ENCODE measurements around the gene PLEKHG5. TPM values are rescaled to one million over a fixed set of nuclear protein-coding genes. Genes with fewer than 3 reads are reported as not detected.
"Not testable (repeated sequence)": the region's sequence is repeated elsewhere in the genome, so short reads cannot be mapped to it uniquely, and the experiment has no call there.

The PLEKHG5 gene
- total RNA-seq, 6 donors from 2014 or later = 5.0 to 31.4 (median 12.6) TPM

- 85 to 89% methylated on average over 2 to 4 of the region's 4 CpGs for WGBS, 2 donors
- Histone ChIP-seq H3K4me3 (no peak overlapping the region), H3K36me3 (no peaks in the 10 kb centered on the region), H3K4me1 (peaks cover 26 to 50% (median 29%) of the 10 kb centered on the region in 4 donors), H3K9me3 (no peaks in the 10 kb centered on the region), H3K27me3 (peaks cover 0 to 4% (median 0%) of the 10 kb centered on the region in 4 donors), H3K27ac (no peak overlapping the region)
- ATAC-seq (ENCODE audit: low FRiP score in 2 of 2) = no peak
- no peak for DNase-seq
- TF ChIP-seq EP300 (IDR thresholded peaks at IDR 0.05) (no peak), POLR2A (IDR thresholded peaks at IDR 0.05) (no peak), CTCF (IDR thresholded peaks at IDR 0.05) (no peak), POLR2AphosphoS5 (IDR thresholded peaks at IDR 0.05) (no peak)
Observed at GRCh38 chr1:6494627-6495026, 3.2 kb upstream of the PLEKHG5 start.

GRCh38 chr1:6493834-6494223, 2.4 kb upstream of the PLEKHG5 start:
- H3K27me3 ChIP-seq; H3K4me3 ChIP-seq; DNase-seq; H3K9me3 ChIP-seq; H3K36me3 ChIP-seq; H3K27ac ChIP-seq; ATAC-seq (ENCODE audit: low FRiP score in 2 of 2): not testable (repeated sequence)
- WGBS, 2 donors = 89 to 97% methylated on average over 4 of the region's 4 CpGs
- H3K4me1 ChIP-seq = peaks cover 26 to 52% (median 30%) of the 10 kb centered on the region in 4 donors

- WGBS, 2 donors = 88 to 100% methylated on average over 1 to 10 of the region's 10 CpGs
Observed at GRCh38 chr1:6491966-6492365, 499 bp upstream of the PLEKHG5 start.

GRCh38 chr1:6491081-6491449, 402 bp downstream of the PLEKHG5 start:
- DNase-seq = no peak
- no peaks in the 10 kb centered on the region for H3K9me3 ChIP-seq
- H3K36me3 ChIP-seq = no peaks in the 10 kb centered on the region
- TF ChIP-seq POLR2AphosphoS5 (IDR thresholded peaks at IDR 0.05) = no peak
- no peak for TF ChIP-seq CTCF (IDR thresholded peaks at IDR 0.05)
- no peak for TF ChIP-seq EP300 (IDR thresholded peaks at IDR 0.05)
- TF ChIP-seq POLR2A (IDR thresholded peaks at IDR 0.05) = no peak
- H3K4me1 ChIP-seq = peaks cover 24 to 40% (median 28%) of the 10 kb centered on the region in 4 donors
- H3K4me3 ChIP-seq = peak overlapping the region in 3 of 4 donors; percentile 59 to 62 (median 62)
- peaks cover 0 to 3% (median 1%) of the 10 kb centered on the region in 4 donors for H3K27me3 ChIP-seq
- ATAC-seq (ENCODE audit: low FRiP score in 2 of 2) = no peak
- H3K27ac ChIP-seq = peak overlapping the region in 3 of 4 donors; percentile 74 to 79 (median 77)
- WGBS, 2 donors = 50 to 53% methylated on average over 5 to 6 of the region's 6 CpGs

More at GRCh38 chr1:6491966-6492365, 499 bp upstream of the PLEKHG5 start:
- TF ChIP-seq POLR2A (IDR thresholded peaks at IDR 0.05) (no peak), EP300 (IDR thresholded peaks at IDR 0.05) (no peak), CTCF (IDR thresholded peaks at IDR 0.05) (no peak), POLR2AphosphoS5 (IDR thresholded peaks at IDR 0.05) (no peak)
- Histone ChIP-seq H3K27ac (peak overlapping the region in 1 of 4 donors; percentile 11), H3K4me3 (no peak overlapping the region), H3K4me1 (peaks cover 20 to 40% (median 24%) of the 10 kb centered on the region in 4 donors), H3K27me3 (peaks cover 0 to 4% (median 0%) of the 10 kb centered on the region in 4 donors), H3K36me3 (no peaks in the 10 kb centered on the region), H3K9me3 (no peaks in the 10 kb centered on the region)
- ATAC-seq (ENCODE audit: low FRiP score in 2 of 2) = no peak
- peak in 1 of 2 donors; percentile 60 for DNase-seq

GRCh38 chr1:6490181-6491080, 1.0 kb downstream of the PLEKHG5 start:
- ATAC-seq (ENCODE audit: low FRiP score in 2 of 2) = peak; percentile 63 to 67
- Histone ChIP-seq H3K27ac (peak overlapping the region; percentile 18 to 79 (median 76)), H3K4me1 (peaks cover 31 to 46% (median 32%) of the 10 kb centered on the region in 4 donors), H3K27me3 (peaks cover 0 to 10% (median 4%) of the 10 kb centered on the region in 4 donors), H3K9me3 (no peaks in the 10 kb centered on the region), H3K4me3 (peak overlapping the region; percentile 33 to 62 (median 60)), H3K36me3 (no peaks in the 10 kb centered on the region)
- TF ChIP-seq POLR2AphosphoS5 (IDR thresholded peaks at IDR 0.05) (no peak), POLR2A (IDR thresholded peaks at IDR 0.05) (no peak), EP300 (IDR thresholded peaks at IDR 0.05) (no peak), CTCF (IDR thresholded peaks at IDR 0.05) (no peak)
- DNase-seq = peak; percentile 67 to 91
- 4% methylated on average over 22 to 48 of the region's 70 CpGs for WGBS, 2 donors
